ENCODE data around the gene KCNN3.
A peak's percentile ranks its signal among the peaks of the same experiment; 100 is the strongest.

KCNN3 gene

GRCh38 chr1:154837672-154838171 lies 32.4 kb downstream of the KCNN3 start:
- TF ChIP-seq CTCF (conservative IDR thresholded peaks at IDR 0.05) = no peak
- no peak overlapping the region for H3K27ac ChIP-seq

GRCh38 chr1:154837034-154837671 lies 32.9 kb downstream of the KCNN3 start:
- no peak for TF ChIP-seq CTCF (conservative IDR thresholded peaks at IDR 0.05)
- no peak overlapping the region; the same call in 1 of the 2 replicates for H3K27ac ChIP-seq

- peak overlapping the region; percentile 25 for H3K27ac ChIP-seq
- no peak for TF ChIP-seq CTCF (conservative IDR thresholded peaks at IDR 0.05)
Measured at GRCh38 chr1:154835531-154836324, 34.4 kb downstream of the KCNN3 start.

DNA sequence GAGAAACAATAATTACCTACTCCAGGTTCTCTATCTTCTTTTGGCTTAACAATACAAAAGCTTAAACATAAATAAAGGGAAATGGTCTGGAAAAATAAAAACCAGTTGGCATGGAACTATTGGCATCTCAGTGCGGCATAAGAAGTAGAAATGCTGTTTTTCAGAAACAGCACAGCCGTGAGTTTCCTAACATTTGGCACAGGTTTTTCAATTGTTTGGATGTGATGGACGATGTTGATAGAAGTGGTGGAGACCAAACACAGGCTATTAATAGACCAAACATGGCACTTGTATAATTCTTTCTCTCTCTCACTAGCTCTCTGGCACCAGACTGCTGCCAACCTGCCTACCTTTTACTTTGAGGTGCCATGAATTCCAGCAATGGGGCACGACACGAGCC lies 36.2 kb downstream of the KCNN3 start:
- no peak overlapping the region for H3K27ac ChIP-seq
- no peak for TF ChIP-seq CTCF (conservative IDR thresholded peaks at IDR 0.05)

- no peak overlapping the region for H3K27ac ChIP-seq
- no peak for TF ChIP-seq CTCF (conservative IDR thresholded peaks at IDR 0.05)
Measured at GRCh38 chr1:154833209-154833608, 36.9 kb downstream of the KCNN3 start.

- TF ChIP-seq CTCF (conservative IDR thresholded peaks at IDR 0.05) = no peak
- no peak overlapping the region for H3K27ac ChIP-seq
Measured at GRCh38 chr1:154832384-154832783, 37.7 kb downstream of the KCNN3 start.

GRCh38 chr1:154831462-154831861 lies 38.6 kb downstream of the KCNN3 start:
- no peak overlapping the region for H3K27ac ChIP-seq
- TF ChIP-seq CTCF (conservative IDR thresholded peaks at IDR 0.05) = no peak

Measured in VCaP (cell line).